Measurements from ENCODE around the gene RRBP1. TPM values are rescaled to one million over a fixed set of nuclear protein-coding genes. Genes with fewer than 3 reads are reported as not detected.

The RRBP1 gene
- total and polyA plus RNA-seq, 2 of the 4 experiments (the other 2 are of a cell fraction), result 90.2 to 136 TPM

GRCh38 chr20:17660667-17661066, 21.4 kb downstream of the RRBP1 start:
- H2AFZ ChIP-seq (replicated peaks; ENCODE audit: low read length, poor library complexity), result no peak overlapping the region
- H4K20me1 ChIP-seq (ENCODE audit: insufficient read depth, low read length), result peaks cover 94% of the 10 kb centered on the region
- DNase-seq (no peak), ATAC-seq (ENCODE audit: low read depth) (no peak)
- BruUV-seq (replicated peaks), result no TSS peak
- H3K27me3 ChIP-seq (ENCODE audit: control insufficient read depth, insufficient read depth, low read length), result no peaks in the 10 kb centered on the region
- POLR2A ChIA-PET (ENCODE audit: unreplicated experiment), result no interaction called here
- peaks cover 39% of the 10 kb centered on the region for H3K36me3 ChIP-seq (ENCODE audit: control insufficient read depth, insufficient read depth, low read length)
- H3K9me1 ChIP-seq (ENCODE audit: insufficient read depth, low read length), result peaks cover 31% of the 10 kb centered on the region
- TF ChIP-seq FOS (IDR thresholded peaks at IDR 0.05; ENCODE audit: low read depth, low read length), result no peak
- H2BK15ac ChIP-seq (ENCODE audit: low read depth, low read length), result no peak overlapping the region
- in situ Hi-C loops (cut with MboI; ENCODE audit: low sequenced_read_pairs) (no loop called here), intact Hi-C loops (cut with micrococcal nuclease) (no loop called here), dilution Hi-C loops (cut with HindIII; ENCODE audit: low sequenced_read_pairs, unreplicated experiment) (no loop called here)
- no peak overlapping the region for H3K23ac ChIP-seq (ENCODE audit: low read depth, low read length)
- no peak overlapping the region for H3K18ac ChIP-seq (ENCODE audit: low read depth, low read length)
- no peak overlapping the region for H4K5ac ChIP-seq (ENCODE audit: low read depth, low read length)
- no peak overlapping the region for H3K56ac ChIP-seq (ENCODE audit: extremely low read depth, insufficient read depth, low read length)
- no peak overlapping the region for H2AK9ac ChIP-seq (replicated peaks; ENCODE audit: low read depth, low read length, poor library complexity)
- H2BK20ac ChIP-seq (ENCODE audit: low read depth, low read length), result no peak overlapping the region
- H3K4me2 ChIP-seq (ENCODE audit: low read depth, low read length), result no peak overlapping the region
- no peak overlapping the region for H2AK5ac ChIP-seq (ENCODE audit: low read depth, low read length)
- H3K9me3 ChIP-seq (ENCODE audit: control insufficient read depth, insufficient read depth, low read length), result peaks cover 7% of the 10 kb centered on the region; the same call in 1 of the 2 replicates
- H2BK5ac ChIP-seq (ENCODE audit: low read depth, low read length, poor library complexity, severe bottlenecking), result no peak overlapping the region
- no peak overlapping the region for H3K4me3 ChIP-seq (ENCODE audit: insufficient read depth, low read depth, low read length)
- CTCF ChIA-PET, result no interaction called here
- no peak overlapping the region for H4K91ac ChIP-seq (ENCODE audit: insufficient read depth, low read depth, low read length)
- no peak overlapping the region for H2BK120ac ChIP-seq (ENCODE audit: low read depth, low read length)
- no peak overlapping the region for H4K8ac ChIP-seq (ENCODE audit: low read depth in 2 of 2, low read length in 2 of 2)
- H3K9ac ChIP-seq (ENCODE audit: low read depth, low read length), result no peak overlapping the region
- no peak overlapping the region for H3K14ac ChIP-seq (replicated peaks; ENCODE audit: low read depth, low read length)
- peaks cover 35% of the 10 kb centered on the region for H3K4me1 ChIP-seq (ENCODE audit: control insufficient read depth, insufficient read depth, low read length)
- no CpG with 5 or more reads among the region's 6 CpGs for WGBS, 2 experiments (ENCODE audit: extremely low coverage in 2 of 2, insufficient read length in 1 of 2)
- H3K4ac ChIP-seq (ENCODE audit: low read depth, low read length), result no peak overlapping the region
- peaks cover 22 to 81% of the 10 kb centered on the region in 2 experiments for H3K79me1 ChIP-seq (ENCODE audit: low read depth in 1 of 2, low read length in 2 of 2)
- no peak overlapping the region; the same call in 1 of the 2 replicates for H3K27ac ChIP-seq (ENCODE audit: insufficient read depth, low read length)
